Astrocyte of the hippocampus (primary cell): Measurements from ENCODE around the gene FGD3.

Experiments
- DNase-seq: peaks from one replicate; pipeline ENCODE4 v3.0.0; 2011; ENCODE audit warnings: low read depth, low spot score

FGD3 gene

DNA sequence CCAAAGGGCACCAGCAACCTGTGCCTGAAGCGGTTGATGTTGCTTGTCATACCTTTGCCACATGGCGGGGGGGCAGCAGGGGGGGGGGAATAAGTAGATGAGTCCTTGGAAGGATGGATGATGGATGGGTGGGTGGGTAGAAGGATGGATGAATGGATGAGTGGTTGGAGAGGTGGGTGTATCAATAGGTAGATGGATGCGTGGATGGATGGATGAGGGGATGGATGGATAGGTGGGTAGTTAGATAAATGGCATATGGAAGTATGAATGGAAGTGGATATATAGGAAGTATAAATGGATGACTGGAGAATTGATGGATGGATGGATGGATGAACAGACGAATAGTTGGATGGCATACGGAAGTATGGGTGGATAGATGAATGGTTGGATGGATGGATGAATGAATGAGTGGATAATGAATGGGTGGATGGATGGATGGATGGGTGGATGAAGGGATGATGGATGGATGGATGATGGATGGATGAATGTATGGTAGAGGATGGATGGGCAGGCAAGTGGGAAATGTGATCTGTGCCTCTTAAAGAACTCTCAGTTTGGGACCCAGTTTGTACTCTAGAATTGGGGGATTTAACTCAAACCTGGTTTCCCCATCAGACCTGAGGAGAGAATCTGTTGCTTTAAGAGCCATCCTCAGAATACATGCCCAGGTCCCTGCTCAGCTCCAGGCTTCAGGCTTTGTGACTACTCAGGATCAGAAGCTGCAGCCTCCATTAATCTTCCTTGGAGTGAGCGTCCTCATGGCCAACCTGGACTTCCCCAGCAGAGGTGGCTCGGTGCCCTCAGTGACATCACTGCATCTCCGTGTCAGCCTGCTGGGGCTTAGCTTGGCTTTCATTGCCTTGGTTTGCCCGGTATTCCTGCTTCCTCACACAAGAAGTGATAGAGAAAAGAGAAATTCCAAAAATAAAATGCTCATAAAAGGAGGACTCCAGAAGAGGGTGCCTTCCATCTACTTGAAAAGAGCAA lies 83.6 kb downstream of the FGD3 start:
- DNase-seq = no peak

DNA sequence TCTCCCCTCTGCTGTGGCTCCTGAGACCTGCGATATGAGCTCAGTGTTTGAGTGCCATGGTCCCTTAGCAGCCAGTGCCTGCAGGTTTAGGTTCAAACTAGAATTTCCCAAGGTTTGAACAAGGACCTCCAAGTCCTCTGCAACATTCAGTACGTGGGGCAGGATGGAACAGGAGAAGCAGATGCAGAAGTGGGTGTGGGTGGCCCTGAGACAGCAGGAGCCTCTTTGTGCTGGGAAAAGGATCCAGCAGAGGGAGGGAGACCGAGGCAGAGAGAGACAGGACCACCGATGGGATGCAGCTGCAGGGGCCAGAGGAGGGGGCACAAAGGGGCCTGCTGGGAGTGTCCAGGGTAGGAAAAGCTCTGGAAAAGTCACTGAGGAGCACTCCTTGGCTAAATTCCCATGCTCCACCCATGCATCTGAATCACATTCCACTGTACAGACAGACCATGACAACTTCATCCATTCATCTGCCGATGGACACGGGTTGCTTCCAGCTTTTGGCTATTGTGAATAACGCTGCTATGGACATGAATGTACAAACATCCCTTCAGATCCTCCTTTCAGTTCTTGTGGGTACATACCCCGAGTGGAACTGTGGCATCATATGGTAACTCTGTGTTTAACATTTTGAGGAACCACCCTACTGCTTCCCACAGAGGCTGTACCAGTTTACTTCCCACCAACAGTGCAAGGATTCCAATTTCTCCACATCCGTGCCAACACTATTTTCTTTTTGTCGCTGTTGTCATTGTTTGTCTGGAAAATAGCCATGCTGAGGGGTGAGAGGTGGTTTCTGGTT lies 84.5 kb downstream of the FGD3 start:
- no peak for DNase-seq

DNA sequence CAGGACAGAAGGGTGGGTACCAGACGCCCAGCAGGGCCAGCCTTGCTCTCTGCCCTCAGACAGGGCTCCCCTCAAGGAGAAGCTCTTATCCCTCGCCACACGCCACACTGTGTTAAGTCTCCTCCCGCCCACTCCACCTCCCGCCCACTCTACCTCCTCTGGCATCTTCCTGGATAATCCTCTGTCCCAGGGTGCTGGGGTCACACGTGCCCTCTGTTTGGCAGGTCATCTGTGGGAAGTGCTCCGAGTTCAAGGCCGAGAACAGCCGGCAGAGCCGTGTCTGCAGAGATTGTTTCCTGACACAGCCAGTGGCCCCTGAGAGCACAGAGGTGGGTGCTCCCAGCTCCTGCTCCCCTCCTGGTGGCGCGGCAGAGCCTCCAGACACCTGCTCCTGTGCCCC lies 85.2 kb downstream of the FGD3 start:
- DNase-seq = no peak

DNA sequence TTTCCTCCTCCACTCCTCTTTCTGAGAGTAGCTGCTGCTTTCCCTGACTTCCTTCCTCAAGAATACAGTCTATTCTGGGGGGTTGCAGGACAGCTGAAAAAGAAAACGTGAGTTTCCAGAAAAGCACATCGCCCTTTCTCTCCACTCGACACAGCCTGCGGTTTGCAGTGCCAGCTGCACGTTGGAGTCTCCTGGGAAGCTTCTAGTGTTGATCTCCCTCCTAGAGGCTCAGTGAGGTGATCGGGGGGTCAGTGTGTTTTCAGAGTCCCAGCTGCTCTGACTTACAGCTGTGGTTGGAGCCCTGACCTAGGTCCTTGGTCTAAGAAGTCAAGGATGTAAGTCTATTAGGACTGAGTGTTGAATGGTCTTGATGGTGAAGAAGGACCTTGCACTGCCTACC lies 86.2 kb downstream of the FGD3 start:
- no peak for DNase-seq

DNA sequence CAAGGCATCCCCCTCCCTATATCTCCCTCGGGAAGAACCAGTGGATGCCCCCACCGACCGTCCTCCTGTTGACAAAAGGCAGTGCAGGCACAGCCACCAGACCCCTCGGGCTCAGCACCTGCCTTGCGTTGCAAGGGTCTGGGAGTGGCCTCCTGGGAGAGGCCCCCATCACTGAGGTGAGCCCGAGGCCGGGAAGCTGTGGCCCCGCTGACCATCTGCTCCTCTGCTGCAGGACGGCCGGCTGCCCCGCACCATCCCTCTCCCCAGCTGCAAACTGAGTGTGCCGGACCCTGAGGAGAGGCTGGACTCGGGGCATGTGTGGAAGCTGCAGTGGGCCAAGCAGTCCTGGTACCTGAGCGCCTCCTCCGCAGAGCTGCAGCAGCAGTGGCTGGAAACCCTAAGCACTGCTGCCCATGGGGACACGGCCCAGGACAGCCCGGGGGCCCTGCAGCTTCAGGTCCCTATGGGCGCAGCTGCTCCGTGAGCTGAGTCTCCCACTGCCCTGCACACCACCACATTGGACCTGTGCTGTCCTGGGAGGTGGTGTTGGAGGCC lies 87.9 kb downstream of the FGD3 start:
- DNase-seq = no peak

DNA sequence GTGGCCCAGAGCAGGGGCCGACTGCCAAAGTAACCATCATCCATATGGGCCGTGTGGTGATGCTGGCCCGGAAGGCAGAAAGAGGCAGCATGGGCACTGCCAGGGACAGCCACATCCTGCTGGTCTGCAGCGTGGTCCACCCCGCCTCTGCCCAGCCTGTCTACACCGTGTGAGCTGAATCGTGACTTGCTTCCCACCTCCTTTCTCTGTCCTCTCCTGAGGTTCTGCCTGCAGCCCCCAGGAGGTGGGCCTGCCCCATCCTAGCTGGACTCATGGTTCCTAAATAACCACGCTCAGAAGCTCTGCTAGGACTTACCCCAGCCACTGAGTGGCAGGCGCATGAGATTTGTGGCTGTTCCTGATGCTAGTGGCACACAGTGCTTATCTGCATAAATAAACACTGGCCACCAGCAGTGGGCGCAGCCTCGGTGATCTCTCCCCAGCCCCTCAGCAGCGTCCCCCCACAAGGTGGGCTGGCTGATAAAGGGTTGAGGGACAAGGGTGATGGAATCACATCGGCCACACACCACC lies 88.6 kb downstream of the FGD3 start:
- DNase-seq = no peak

DNA sequence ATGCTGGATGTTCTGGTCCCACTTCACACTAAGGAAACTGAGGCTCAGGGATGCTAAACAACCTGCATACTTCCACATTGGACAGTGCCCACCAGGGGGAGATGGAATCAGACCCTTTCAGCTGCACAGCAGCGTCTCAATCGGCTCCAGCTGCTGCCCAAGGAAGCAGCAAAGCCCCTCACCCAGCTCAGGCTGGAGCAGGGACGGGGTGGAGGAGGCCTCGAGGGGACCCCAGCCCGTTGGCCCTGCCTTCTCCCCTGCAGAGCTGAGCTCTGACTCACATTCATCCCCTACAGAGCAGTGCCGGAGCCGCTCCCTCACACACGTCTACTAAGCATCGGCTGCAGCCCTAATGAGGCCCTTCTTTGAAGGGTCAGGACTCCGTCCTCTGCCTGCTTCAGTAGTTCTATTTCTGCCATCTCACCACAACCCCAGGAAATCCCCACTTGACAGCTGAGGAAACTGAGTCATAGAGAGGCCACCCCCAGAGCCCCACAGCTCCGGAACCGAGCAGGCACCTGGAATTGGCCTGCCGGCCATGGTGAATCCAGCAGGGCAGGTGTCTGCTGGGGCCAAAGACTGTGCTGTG lies 89.7 kb downstream of the FGD3 start:
- no peak for DNase-seq

DNA sequence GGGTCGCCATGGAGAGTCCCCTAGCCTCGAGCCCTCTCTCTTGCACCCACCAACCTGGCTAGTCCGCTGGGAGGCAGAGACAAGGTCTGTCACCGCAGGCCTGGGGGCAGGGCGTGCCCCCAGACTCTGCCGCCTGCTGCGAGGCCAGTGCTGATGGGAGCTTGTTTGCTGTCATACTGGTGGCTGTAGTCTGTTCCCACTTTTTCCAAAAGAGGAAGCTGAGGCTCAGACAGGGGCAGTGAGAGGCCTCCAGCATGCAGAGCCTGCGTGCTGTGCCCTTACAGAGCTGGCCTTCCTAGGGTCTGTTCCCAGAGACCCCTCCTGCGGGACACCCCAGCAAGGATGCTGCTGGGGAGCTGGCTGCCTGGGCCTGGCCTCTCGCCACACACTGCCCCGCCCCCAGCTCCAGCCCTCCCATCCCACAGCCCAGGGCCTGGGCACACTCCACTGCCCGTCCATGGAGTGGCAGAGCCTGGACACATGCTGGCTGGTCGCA lies 90.2 kb downstream of the FGD3 start:
- DNase-seq = no peak

DNA sequence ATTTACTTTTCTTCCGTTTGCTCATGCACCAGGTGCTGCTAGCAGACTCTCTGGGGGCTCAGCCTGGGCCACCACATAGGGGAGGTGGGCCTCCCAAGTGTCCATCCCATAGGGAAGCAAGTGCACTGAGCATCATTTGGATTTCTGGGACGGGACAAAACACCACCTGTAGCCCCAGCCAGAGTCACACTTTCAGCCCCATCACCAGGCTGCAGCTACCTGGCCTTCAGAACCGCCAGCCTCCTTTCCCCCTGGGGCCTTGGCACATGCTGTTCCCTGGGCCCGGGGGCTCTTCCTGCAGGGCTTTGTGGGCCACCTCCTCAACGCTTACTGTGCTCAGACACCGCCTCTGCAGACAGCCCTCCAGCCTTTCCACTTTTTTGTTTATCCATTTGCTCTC lies 91.6 kb downstream of the FGD3 start:
- DNase-seq = no peak

DNA sequence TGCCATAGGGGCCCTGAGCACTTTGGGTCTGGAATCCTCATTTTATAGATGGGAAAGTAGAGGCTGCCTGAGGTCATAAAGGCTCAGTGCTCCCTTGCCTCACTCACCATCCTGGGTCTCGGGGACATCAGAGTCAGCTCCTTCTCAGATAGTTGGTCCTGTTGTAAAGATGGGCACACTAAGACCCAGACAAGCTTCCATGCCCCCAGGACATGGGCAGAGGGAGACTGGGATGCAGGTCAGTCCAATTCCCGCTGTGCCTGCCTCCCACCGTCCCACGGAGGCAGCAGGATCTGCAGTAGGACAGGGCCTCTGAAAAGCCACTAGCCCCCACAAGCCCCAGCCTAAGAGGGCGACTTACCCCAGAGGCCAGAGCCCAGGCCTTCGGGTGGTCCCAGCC lies 92.1 kb downstream of the FGD3 start:
- no peak for DNase-seq

DNA sequence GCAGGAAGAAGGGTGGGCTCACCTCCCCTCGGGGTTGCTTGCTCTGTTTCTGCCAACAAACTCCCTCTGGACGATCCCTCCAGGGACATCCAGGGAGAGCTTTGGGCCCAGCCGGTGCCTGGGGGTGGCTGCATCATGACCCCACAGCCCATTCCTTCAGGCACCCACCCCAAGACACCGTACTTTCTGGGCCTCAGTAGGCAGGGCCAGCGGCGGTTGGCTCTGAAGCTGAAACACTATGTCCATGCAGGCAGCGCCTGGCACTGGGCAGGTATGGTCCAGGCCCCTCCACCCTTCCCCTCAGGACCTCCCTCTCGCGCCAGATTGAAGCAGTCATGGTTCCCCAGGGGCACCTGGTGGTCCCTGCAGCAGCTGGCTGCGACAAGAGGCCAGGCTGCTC lies 92.7 kb downstream of the FGD3 start:
- no peak for DNase-seq

DNA sequence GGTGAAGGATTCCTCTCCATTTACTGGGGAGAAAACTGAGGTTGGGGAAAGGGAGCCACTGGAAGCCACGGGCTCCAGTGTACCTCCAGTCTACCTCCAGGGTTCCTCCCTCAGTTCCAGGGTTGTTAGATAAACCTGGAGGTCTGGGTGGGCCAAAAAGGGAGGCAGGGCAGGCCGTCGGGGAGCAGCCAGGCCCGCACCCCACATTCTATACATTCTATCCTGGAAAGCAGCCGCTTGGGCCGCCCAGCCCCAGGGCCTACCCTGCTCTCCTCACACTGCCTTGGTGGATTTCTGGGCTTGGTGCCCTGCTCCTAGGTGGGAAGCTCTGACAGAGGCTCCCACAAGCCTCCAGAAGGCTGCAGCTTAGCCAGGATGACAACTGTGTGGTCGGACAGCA lies 93.1 kb downstream of the FGD3 start:
- no peak for DNase-seq

DNA sequence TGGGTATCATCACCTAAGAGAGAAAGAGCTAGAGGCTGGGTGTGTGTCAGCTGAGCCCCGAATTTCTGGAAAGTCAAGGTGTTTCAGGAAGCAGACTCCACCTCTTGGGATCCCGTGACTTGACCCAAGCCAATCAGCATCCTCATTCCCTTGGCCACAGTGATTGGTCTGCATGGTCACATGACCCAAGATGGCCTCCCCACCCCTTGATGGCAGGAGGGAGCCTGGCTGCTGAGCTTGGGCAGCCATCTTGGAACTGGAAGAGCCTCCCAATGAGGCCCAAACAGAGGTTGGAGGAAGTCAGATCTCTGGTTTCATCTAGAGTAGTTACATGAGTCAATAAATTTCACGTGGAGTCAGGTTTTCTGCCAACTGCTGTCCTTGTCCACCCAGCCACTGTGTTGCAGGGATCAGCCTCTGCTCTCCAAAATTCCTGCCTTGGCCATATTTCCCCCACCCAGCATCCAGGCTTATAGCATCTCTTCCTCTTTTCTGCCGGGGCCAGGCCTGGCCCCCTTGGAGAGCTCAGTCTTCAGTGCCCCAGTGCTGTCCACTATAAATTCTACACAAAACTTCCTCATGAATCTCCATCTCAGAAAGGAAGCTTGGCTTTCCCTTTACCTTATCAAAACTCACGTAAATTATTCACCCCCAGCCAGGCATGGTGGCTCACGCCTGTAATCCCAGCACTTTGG lies 93.9 kb downstream of the FGD3 start:
- DNase-seq = no peak

DNA sequence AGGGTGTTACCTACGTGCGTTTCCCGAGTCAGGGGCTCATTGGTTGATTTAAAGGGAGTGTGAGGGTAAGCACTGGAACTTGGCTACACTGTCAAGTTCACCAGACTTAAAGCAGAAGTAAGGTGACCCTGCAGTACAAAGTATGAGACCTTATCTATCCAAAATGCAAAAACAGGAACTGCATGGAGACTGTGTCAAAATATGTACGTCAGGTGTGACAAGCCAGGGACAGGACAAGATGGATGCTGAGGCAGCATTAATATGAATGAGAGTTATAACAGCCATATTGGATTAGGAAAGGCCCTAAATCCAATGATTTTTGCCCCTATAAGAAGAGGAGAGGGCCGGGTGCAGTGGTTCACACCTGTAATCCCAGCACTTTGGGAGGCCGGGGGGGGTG lies 95.8 kb downstream of the FGD3 start:
- DNase-seq = no peak

DNA sequence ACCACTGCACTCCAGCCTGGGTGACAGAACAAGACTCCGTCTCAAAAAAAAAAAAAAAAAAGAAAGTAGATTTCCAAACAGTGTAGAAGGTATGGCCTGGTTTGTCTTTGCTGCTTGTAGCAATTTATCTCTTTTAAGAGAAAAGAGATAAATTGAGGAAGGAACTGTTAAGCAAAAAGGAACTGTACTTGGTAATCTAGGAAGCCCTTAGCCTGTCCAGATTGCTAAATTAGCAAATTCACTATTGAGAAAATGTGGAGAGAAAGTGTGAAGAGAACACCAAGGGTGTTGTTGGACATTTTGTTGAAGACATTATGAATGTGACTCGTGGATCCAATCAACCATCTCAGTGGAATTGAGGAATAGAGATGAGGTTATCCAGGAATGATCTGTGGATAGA lies 98.2 kb downstream of the FGD3 start:
- DNase-seq = no peak

DNA sequence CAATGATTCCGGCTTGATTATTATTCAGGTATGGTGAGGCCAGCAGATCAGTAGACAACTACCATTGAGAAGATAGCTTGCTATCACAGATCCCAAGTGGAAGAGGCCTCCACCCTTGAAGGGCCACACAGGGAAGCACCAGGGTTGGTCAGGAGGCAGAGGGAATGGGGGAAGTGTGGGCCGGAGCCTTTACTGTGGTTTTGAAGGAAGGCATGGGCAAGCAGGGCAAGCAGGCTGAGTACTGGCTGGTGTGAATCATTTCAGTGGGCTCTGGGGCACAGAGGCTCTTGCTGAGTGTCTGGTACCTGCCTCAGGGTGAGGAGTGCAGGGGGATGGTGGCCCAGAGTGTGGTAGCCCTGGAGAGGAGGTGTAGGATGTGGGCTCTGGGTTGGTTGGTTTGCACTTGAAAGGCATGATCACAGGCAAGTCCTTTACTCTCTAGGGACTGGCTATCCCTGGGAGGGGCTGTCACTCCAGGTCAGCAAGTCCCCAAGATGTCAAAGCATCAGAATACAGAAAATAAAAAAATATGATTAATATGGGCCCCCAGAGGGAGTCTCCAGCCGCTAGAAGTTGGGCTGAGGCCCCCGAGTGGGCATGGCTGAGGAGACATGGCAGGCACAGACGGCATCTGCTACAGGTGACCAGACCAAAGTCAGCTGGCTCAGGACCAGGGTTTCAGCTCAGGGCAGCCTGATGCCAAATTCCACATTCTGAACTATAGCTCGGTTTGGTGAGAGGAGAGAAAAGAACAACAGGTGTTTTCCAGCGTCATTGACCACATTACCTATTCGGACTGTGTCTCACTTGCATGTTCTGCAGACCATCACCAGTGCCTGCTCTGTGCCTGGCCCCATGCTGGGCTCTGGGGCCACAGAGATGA lies 101.5 kb downstream of the FGD3 start:
- DNase-seq = no peak

DNA sequence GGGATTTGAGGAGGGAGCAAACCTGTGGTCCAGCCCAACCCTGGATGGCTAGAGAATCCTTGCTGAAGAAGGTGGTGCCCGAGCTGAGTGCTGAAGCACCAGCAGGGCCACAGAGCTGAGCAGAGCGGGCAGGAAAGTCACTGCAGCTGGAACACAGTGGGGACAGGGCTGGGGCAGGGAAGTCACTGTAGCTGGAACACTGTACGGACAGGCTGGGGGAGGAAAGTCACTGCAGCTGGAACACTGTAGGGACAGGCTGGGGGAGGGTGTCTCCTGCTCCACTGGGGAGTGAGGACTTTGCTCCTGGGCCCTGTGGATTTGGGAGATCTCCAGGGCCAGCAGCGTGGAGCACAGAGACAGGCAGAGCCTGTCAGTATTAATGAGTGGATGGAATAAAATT lies 102.2 kb downstream of the FGD3 start:
- no peak for DNase-seq

DNA sequence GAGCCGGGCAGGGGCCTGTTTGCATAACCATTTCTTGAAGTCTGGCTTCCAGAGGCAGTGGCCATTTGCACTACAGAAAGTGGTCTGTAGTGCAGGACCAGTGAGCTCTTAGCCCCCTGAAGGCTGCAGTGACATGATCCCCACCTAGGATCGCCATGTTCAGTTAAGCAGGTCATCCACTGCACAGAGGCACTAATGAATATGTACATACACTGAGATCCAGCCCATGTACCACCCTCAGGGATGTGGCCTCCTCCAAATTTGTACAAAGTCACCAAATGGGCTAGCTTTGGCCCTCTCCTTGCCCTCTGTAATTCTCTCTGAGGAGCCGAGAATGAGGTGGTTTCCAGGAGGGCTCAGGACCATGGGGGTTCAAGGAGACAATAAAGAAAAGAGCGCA lies 102.9 kb downstream of the FGD3 start:
- DNase-seq = no peak

DNA sequence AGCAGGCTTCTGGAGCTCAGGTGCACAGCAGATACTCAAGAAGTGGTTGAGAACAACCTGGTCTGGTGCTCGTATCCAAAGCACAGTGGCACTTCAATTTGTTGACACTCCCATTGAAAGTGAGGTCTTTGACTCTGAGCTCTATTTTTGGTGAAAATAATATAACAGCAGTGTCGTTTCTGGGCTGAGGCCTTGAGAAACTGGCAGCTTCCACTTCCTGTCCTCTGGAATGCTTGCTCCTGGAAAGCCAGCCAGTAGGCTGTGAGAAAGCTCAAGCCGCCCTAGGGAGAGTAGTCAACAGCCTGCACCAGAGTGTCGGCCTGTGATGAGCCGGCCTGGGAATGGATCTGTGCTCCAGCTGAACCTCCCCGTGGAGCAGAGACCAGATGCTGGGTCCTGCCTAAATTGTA lies 104.4 kb downstream of the FGD3 start:
- peak; percentile 31 for DNase-seq
